HG03135 (cell line): ENCODE data around the gene USP17L12.
"Not testable (repeated sequence)": the region's sequence is repeated elsewhere in the genome, so short reads cannot be mapped to it uniquely, and the experiment has no call there.

ENCODE experiments used
- ATAC-seq: cut with Tn5 transposase; IDR thresholded peaks from one replicate; pipeline ENCODE4 v1.9.1; 2021; ENCODE audit warnings: mild to moderate bottlenecking, moderate library complexity; ENCODE audit not compliant: unreplicated experiment

Gene USP17L12, protein sequence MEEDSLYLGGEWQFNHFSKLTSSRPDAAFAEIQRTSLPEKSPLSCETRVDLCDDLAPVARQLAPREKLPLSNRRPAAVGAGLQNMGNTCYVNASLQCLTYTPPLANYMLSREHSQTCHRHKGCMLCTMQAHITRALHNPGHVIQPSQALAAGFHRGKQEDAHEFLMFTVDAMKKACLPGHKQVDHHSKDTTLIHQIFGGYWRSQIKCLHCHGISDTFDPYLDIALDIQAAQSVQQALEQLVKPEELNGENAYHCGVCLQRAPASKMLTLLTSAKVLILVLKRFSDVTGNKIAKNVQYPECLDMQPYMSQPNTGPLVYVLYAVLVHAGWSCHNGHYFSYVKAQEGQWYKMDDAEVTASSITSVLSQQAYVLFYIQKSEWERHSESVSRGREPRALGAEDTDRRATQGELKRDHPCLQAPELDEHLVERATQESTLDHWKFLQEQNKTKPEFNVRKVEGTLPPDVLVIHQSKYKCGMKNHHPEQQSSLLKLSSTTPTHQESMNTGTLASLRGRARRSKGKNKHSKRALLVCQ

DNA sequence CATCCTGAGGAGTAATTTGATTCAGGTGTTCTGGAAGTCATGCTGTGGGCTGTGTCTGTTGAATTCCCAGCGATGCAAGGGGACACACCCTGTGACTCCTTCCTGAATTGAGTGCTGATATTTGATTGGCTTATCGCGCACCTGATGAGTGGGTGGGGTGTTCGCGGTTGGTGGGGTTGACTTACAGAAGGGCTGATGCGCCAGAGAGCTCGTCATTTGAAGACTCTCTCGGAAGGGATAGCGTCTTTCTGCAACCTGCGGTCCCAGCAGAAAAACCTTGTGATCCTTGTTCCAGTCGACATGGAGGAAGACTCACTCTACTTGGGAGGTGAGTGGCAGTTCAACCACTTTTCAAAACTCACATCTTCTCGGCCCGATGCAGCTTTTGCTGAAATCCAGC lies at the start of gene USP17L12:
Gene USP17L12 (plus strand): TSS at position 301 of the 400 bp plus-strand sequence. CDS start 0 bp downstream, at position 301.
- ATAC-seq: not testable (repeated sequence)

DNA sequence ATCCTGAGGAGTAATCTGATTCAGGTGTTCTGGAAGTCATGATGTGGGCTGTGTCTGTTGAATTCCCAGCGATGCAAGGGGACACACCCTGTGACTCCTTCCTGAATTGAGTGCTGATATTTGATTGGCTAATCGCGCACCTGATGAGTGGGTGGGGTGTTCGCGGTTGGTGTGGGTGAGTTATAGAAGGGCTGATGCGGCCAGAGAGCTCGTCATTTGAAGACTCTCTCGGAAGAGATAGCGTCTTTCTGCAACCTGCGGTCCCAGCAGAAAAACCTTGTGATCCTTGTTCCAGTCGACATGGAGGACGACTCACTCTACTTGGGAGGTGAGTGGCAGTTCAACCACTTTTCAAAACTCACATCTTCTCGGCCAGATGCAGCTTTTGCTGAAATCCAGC lies 9.6 kb upstream of the USP17L12 start, which contains the start of gene USP17L10:
Gene USP17L10 (plus strand): TSS at position 301 of the 400 bp plus-strand sequence. CDS start 0 bp downstream, at position 301.
- not testable (repeated sequence) for ATAC-seq

DNA sequence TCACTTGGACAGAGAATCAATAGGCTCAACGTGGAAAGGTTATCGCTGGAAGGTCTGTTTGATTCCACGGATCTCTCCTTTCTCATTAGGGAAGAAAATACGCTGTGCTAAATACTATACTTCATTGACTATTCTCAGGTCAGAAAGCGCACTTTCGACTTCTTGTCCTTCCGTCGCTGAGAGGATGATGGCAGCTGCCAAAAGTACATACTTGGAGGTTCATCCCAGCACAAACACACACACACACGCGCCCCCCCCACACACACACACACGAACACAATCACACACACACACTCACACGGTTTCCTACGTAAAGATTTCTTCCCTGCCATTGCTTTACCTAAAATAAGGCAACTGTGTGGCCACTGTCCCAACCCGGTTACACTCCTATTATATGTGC lies 5.3 kb upstream of the USP17L12 start:
- ATAC-seq: not testable (repeated sequence)

DNA sequence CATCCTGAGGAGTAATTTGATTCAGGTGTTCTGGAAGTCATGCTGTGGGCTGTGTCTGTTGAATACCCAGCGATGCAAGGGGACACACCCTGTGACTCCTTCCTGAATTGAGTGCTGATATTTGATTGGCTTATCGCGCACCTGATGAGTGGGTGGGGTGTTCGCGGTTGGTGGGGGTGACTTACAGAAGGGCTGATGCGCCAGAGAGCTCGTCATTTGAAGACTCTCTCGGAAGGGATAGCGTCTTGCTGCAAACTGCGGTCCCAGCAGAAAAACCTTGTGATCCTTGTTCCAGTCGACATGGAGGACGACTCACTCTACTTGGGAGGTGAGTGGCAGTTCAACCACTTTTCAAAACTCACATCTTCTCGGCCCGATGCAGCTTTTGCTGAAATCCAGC lies 4.8 kb upstream of the USP17L12 start, which contains the start of gene USP17L11:
Gene USP17L11 (plus strand): TSS at position 301 of the 400 bp plus-strand sequence. CDS start 0 bp downstream, at position 301.
- ATAC-seq: not testable (repeated sequence)

DNA sequence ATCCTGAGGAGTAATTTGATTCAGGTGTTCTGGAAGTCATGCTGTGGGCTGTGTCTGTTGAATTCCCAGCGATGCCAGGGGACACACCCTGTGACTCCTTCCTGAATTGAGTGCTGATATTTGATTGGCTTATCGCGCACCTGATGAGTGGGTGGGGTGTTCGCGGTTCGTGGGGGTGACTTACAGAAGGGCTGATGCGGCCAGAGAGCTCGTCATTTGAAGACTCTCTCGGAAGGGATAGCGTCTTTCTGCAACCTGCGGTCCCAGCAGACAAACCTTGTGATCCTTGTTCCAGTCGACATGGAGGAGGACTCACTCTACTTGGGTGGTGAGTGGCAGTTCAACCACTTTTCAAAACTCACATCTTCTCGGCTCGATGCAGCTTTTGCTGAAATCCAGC lies 4.6 kb downstream of the USP17L12 start, which contains the start of gene USP17L13:
Gene USP17L13 (plus strand): TSS at position 301 of the 400 bp plus-strand sequence. CDS start 0 bp downstream, at position 301.
- not testable (repeated sequence) for ATAC-seq

DNA sequence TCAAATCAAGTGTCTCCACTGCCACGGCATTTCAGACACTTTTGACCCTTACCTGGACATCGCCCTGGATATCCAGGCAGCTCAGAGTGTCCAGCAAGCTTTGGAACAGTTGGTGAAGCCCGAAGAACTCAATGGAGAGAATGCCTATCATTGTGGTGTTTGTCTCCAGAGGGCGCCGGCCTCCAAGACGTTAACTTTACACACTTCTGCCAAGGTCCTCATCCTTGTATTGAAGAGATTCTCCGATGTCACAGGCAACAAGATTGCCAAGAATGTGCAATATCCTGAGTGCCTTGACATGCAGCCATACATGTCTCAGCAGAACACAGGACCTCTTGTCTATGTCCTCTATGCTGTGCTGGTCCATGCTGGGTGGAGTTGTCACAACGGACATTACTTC lies 10.3 kb downstream of the USP17L12 start:
- not testable (repeated sequence) for ATAC-seq

DNA sequence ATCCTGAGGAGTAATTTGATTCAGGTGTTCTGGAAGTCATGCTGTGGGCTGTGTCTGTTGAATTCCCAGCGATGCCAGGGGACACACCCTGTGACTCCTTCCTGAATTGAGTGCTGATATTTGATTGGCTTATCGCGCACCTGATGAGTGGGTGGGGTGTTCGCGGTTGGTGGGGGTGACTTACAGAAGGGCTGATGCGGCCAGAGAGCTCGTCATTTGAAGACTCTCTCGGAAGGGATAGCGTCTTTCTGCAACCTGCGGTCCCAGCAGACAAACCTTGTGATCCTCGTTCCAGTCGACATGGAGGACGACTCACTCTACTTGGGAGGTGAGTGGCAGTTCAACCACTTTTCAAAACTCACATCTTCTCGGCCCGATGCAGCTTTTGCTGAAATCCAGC lies 14.1 kb downstream of the USP17L12 start, which contains the start of gene USP17L15:
Gene USP17L15 (plus strand): TSS at position 301 of the 400 bp plus-strand sequence. CDS start 0 bp downstream, at position 301.
- not testable (repeated sequence) for ATAC-seq

DNA sequence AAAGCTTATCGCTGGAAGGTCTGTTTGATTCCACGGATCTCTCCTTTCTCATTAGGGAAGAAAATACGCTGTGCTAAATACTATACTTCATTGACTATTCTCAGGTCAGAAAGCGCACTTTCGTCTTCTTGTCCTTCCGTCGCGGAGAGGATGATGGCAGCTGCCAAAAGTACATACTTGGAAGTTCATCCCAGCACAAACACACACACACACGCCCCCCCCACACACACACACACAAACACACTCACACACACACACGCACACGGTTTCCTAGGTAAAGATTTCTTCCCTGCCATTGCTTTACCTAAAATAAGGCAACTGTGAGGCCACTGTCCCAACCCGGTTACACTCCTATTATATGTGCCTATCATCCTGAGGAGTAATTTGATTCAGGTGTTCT lies 18.5 kb downstream of the USP17L12 start:
- not testable (repeated sequence) for ATAC-seq

DNA sequence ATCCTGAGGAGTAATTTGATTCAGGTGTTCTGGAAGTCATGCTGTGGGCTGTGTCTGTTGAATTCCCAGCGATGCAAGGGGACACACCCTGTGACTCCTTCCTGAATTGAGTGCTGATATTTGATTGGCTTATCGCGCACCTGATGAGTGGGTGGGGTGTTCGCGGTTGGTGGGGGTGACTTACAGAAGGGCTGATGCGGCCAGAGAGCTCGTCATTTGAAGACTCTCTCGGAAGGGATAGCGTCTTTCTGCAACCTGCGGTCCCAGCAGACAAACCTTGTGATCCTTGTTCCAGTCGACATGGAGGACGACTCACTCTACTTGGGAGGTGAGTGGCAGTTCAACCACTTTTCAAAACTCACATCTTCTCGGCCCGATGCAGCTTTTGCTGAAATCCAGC lies 23.6 kb downstream of the USP17L12 start, which contains the start of gene USP17L17:
Gene USP17L17 (plus strand): TSS at position 301 of the 400 bp plus-strand sequence. CDS start 0 bp downstream, at position 301.
- ATAC-seq: not testable (repeated sequence)

DNA sequence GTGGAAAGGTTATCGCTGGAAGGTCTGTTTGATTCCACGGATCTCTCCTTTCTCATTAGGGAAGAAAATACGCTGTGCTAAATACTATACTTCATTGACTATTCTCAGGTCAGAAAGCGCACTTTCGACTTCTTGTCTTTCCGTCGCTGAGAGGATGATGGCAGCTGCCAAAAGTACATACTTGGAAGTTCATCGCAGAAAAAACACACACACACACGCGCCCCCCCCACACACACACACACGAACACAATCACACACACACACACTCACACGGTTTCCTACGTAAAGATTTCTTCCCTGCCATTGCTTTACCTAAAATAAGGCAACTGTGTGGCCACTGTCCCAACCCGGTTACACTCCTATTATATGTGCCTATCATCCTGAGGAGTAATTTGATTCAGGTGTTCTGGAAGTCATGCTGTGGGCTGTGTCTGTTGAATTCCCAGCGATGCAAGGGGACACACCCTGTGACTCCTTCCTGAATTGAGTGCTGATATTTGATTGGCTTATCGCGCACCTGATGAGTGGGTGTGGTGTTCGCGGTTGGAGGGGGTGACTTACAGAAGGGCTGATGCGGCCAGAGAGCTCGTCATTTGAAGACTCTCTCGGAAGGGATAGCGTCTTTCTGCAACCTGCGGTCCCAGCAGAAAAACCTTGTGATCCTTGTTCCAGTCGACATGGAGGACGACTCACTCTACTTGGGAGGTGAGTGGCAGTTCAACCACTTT lies 28.2 kb downstream of the USP17L12 start, which contains the start of gene USP17L18:
Gene USP17L18 (plus strand): TSS at position 678 of the 728 bp plus-strand sequence. CDS start 0 bp downstream, at position 678.
- ATAC-seq: not testable (repeated sequence)

DNA sequence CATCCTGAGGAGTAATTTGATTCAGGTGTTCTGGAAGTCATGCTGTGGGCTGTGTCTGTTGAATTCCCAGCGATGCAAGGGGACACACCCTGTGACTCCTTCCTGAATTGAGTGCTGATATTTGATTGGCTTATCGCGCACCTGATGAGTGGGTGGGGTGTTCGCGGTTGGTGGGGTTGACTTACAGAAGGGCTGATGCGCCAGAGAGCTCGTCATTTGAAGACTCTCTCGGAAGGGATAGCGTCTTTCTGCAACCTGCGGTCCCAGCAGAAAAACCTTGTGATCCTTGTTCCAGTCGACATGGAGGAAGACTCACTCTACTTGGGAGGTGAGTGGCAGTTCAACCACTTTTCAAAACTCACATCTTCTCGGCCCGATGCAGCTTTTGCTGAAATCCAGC lies 33.1 kb downstream of the USP17L12 start, which contains the start of gene USP17L19:
Gene USP17L19 (plus strand): TSS at position 301 of the 400 bp plus-strand sequence. CDS start 0 bp downstream, at position 301.
- ATAC-seq: not testable (repeated sequence)

DNA sequence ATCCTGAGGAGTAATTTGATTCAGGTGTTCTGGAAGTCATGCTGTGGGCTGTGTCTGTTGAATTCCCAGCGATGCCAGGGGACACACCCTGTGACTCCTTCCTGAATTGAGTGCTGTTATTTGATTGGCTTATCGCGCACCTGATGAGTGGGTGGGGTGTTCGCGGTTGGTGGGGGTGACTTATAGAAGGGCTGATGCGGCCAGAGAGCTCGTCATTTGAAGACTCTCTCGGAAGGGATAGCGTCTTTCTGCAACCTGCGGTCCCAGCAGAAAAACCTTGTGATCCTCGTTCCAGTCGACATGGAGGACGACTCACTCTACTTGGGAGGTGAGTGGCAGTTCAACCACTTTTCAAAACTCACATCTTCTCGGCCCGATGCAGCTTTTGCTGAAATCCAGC lies 37.9 kb downstream of the USP17L12 start, which contains the start of gene USP17L20:
Gene USP17L20 (plus strand): TSS at position 301 of the 400 bp plus-strand sequence. CDS start 0 bp downstream, at position 301.
- ATAC-seq: not testable (repeated sequence)

DNA sequence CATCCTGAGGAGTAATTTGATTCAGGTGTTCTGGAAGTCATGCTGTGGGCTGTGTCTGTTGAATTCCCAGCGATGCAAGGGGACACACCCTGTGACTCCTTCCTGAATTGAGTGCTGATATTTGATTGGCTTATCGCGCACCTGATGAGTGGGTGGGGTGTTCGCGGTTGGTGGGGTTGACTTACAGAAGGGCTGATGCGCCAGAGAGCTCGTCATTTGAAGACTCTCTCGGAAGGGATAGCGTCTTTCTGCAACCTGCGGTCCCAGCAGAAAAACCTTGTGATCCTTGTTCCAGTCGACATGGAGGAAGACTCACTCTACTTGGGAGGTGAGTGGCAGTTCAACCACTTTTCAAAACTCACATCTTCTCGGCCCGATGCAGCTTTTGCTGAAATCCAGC lies 42.6 kb downstream of the USP17L12 start, which contains the start of gene USP17L21:
Gene USP17L21 (plus strand): TSS at position 301 of the 400 bp plus-strand sequence. CDS start 0 bp downstream, at position 301.
- not testable (repeated sequence) for ATAC-seq

DNA sequence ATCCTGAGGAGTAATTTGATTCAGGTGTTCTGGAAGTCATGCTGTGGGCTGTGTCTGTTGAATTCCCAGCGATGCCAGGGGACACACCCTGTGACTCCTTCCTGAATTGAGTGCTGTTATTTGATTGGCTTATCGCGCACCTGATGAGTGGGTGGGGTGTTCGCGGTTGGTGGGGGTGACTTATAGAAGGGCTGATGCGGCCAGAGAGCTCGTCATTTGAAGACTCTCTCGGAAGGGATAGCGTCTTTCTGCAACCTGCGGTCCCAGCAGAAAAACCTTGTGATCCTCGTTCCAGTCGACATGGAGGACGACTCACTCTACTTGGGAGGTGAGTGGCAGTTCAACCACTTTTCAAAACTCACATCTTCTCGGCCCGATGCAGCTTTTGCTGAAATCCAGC lies 47.4 kb downstream of the USP17L12 start, which contains the start of gene USP17L22:
Gene USP17L22 (plus strand): TSS at position 301 of the 400 bp plus-strand sequence. CDS start 0 bp downstream, at position 301.
- not testable (repeated sequence) for ATAC-seq
